ENCODE measurements around the gene PBXIP1. TPM values are rescaled to one million over a fixed set of nuclear protein-coding genes. Genes with fewer than 3 reads are reported as not detected.
A peak's percentile ranks its signal among the peaks of the same experiment; 100 is the strongest.

PBXIP1 gene
- total RNA-seq, 1 experiment from 2014 or later: 24.0 TPM

GRCh38 chr1:154994591-154994990 is 38.7 kb upstream of the PBXIP1 start:
- POLR2A ChIA-PET: interaction anchor here (0.7 to 1.4 kb wide), 3 partner anchors 12 to 33 kb away, joined by 3 to 7 read pairs (median 6); partner anchors contain the start of genes FLAD1 and PYGO2
- Histone ChIP-seq H3K9me3 (no peaks in the 10 kb centered on the region), H3K4me3 (ENCODE audit: low read depth, low read length) (no peak overlapping the region), H3K36me3 (ENCODE audit: control insufficient read depth, insufficient read depth, low read length) (peaks cover 2% of the 10 kb centered on the region; the same call in 1 of the 2 replicates), H3K27me3 (replicated peaks; ENCODE audit: control insufficient read depth, insufficient read depth, low read length) (no peaks in the 10 kb centered on the region), H3K4me1 (0 out of 2 replicates have a peak, but pooled peaks cover 11% of the 10 kb centered on the region)
- Mint-ChIP-seq H3K4me3 (ENCODE audit: unreplicated experiment) (no peak overlapping the region), H3K9me3 (ENCODE audit: unreplicated experiment) (no peaks in the 10 kb centered on the region), H3K4me1 (ENCODE audit: low read depth, unreplicated experiment) (peaks cover 26% of the 10 kb centered on the region), H3K36me3 (ENCODE audit: insufficient read depth, unreplicated experiment) (peaks cover 21% of the 10 kb centered on the region), H3K27me3 (ENCODE audit: insufficient read depth, unreplicated experiment) (no peaks in the 10 kb centered on the region), H3K27ac (ENCODE audit: unreplicated experiment) (peak overlapping the region; percentile 48)
- DNase-seq: no peak
- intact Hi-C loops (cut with micrococcal nuclease; ENCODE audit: unreplicated experiment): no loop called here
- no TSS peak for BruUV-seq (replicated peaks)
- CTCF ChIA-PET: interaction anchor here (0.6 to 1.6 kb wide), 6 partner anchors 11 to 1031 kb away, joined by 3 to 8 read pairs (median 6); partner anchors contain the start of genes FLAD1, PBXIP1, PYGO2 and SLC39A1
- TF ChIP-seq CTCF (IDR thresholded peaks at IDR 0.05; ENCODE audit: insufficient read depth in 1 of 2, low read depth in 1 of 2, low read length in 1 of 2, severe bottlenecking in 1 of 2, unreplicated experiment in 1 of 2): no peak

- ChIA-PET CTCF (interaction anchor here (0.6 to 1.8 kb wide), 7 partner anchors 11 to 1031 kb away, joined by 3 to 8 read pairs (median 6); partner anchors contain the start of genes FLAD1, PBXIP1, PYGO2 and SLC39A1), POLR2A (interaction anchor here (1.2 to 1.5 kb wide), 3 partner anchors 11 to 33 kb away, joined by 6 to 14 read pairs (median 7); partner anchors contain the start of genes CKS1B, FLAD1 and PYGO2)
- H3K36me3 ChIP-seq (ENCODE audit: control insufficient read depth, insufficient read depth, low read length): peaks cover 3% of the 10 kb centered on the region; the same call in 1 of the 2 replicates
- no peak for DNase-seq
- no peak for TF ChIP-seq CTCF (IDR thresholded peaks at IDR 0.05; ENCODE audit: insufficient read depth in 1 of 2, low read depth in 1 of 2, low read length in 1 of 2, severe bottlenecking in 1 of 2, unreplicated experiment in 1 of 2)
- no peaks in the 10 kb centered on the region for H3K27me3 ChIP-seq (replicated peaks; ENCODE audit: control insufficient read depth, insufficient read depth, low read length)
- BruUV-seq (replicated peaks): no TSS peak
- Mint-ChIP-seq H3K9me3 (ENCODE audit: unreplicated experiment) (no peaks in the 10 kb centered on the region), H3K36me3 (ENCODE audit: insufficient read depth, unreplicated experiment) (peaks cover 21% of the 10 kb centered on the region), H3K4me1 (ENCODE audit: low read depth, unreplicated experiment) (peaks cover 26% of the 10 kb centered on the region), H3K27ac (ENCODE audit: unreplicated experiment) (peak overlapping the region; percentile 48), H3K27me3 (ENCODE audit: insufficient read depth, unreplicated experiment) (no peaks in the 10 kb centered on the region), H3K4me3 (ENCODE audit: unreplicated experiment) (no peak overlapping the region)
- no peaks in the 10 kb centered on the region for H3K9me3 ChIP-seq
- H3K4me1 ChIP-seq: 0 out of 2 replicates have a peak, but pooled peaks cover 11% of the 10 kb centered on the region
- intact Hi-C loops (cut with micrococcal nuclease; ENCODE audit: unreplicated experiment): no loop called here
- no peak overlapping the region for H3K4me3 ChIP-seq (ENCODE audit: low read depth, low read length)
Observed at GRCh38 chr1:154994269-154994587, 38.3 kb upstream of the PBXIP1 start.

GRCh38 chr1:154993572-154994268 is 37.8 kb upstream of the PBXIP1 start, which contains the start of gene LENEP:
LENEP (plus strand) TSS chr1:154993586; CDS start chr1:154993608, 22 bp downstream.
- Mint-ChIP-seq H3K27me3 (ENCODE audit: insufficient read depth, unreplicated experiment) (no peaks in the 10 kb centered on the region), H3K4me3 (ENCODE audit: unreplicated experiment) (no peak within 1 kb of the TSS), H3K36me3 (ENCODE audit: insufficient read depth, unreplicated experiment) (peaks cover 21% of the 10 kb centered on the region), H3K4me1 (ENCODE audit: low read depth, unreplicated experiment) (peaks cover 21% of the 10 kb centered on the region), H3K27ac (ENCODE audit: unreplicated experiment) (peak within 1 kb of the TSS; percentile 48), H3K9me3 (ENCODE audit: unreplicated experiment) (no peaks in the 10 kb centered on the region)
- Histone ChIP-seq H3K9me3 (no peaks in the 10 kb centered on the region), H3K4me3 (ENCODE audit: low read depth, low read length) (no peak within 1 kb of the TSS), H3K36me3 (ENCODE audit: control insufficient read depth, insufficient read depth, low read length) (peaks cover 3% of the 10 kb centered on the region; the same call in 1 of the 2 replicates), H3K4me1 (0 out of 2 replicates have a peak, but pooled peaks cover 7% of the 10 kb centered on the region), H3K27me3 (replicated peaks; ENCODE audit: control insufficient read depth, insufficient read depth, low read length) (no peaks in the 10 kb centered on the region)
- BruUV-seq (replicated peaks): no TSS peak
- ChIA-PET POLR2A (interaction anchor here (0.9 to 1.5 kb wide), 5 partner anchors 9 to 32 kb away, joined by 3 to 14 read pairs (median 6); partner anchors contain the start of genes CKS1B, FLAD1 and PYGO2), CTCF (interaction anchor here (0.6 to 1.8 kb wide), 13 partner anchors 10 to 1030 kb away, joined by 3 to 8 read pairs (median 4); partner anchors contain the start of genes FLAD1, PBXIP1, PMVK and PYGO2)
- no peak for TF ChIP-seq CTCF (IDR thresholded peaks at IDR 0.05; ENCODE audit: insufficient read depth in 1 of 2, low read depth in 1 of 2, low read length in 1 of 2, severe bottlenecking in 1 of 2, unreplicated experiment in 1 of 2)
- no peak for DNase-seq
- intact Hi-C loops (cut with micrococcal nuclease; ENCODE audit: unreplicated experiment): no loop called here
